ENCODE results near the gene TFB1M.

GRCh38 chr6:155212616-155213380 lies 101.5 kb downstream of the TFB1M start:
- TF ChIP-seq, protein P1, sequence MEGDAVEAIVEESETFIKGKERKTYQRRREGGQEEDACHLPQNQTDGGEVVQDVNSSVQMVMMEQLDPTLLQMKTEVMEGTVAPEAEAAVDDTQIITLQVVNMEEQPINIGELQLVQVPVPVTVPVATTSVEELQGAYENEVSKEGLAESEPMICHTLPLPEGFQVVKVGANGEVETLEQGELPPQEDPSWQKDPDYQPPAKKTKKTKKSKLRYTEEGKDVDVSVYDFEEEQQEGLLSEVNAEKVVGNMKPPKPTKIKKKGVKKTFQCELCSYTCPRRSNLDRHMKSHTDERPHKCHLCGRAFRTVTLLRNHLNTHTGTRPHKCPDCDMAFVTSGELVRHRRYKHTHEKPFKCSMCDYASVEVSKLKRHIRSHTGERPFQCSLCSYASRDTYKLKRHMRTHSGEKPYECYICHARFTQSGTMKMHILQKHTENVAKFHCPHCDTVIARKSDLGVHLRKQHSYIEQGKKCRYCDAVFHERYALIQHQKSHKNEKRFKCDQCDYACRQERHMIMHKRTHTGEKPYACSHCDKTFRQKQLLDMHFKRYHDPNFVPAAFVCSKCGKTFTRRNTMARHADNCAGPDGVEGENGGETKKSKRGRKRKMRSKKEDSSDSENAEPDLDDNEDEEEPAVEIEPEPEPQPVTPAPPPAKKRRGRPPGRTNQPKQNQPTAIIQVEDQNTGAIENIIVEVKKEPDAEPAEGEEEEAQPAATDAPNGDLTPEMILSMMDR (IDR thresholded peaks at IDR 0.05): no peak
- TF ChIP-seq POLR2A (IDR thresholded peaks at IDR 0.05): no peak

All from right lobe of liver (tissue), 4 donors.